ENCODE results near the gene RABAC1.

DNA sequence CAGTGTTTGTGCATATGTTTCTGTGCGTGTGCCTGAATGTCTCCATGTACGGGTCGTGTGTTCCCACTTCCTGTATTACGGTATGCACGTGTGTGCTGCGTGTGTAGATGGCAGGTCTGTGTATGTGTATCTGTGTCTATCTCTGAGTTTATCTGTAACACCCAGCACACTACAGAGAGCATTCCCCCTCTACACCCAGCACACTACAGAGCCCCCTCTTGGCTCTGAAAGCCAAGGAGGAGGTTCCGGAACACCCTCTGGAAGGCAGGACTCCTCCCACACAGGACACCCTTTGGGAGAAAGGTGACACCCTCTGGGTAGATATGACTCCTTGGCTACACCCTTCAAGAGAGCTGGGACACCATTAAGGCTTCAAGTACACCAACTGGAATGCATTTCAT lies 28.8 kb downstream of the RABAC1 start:
- TF ChIP-seq TAF1 (IDR thresholded peaks at IDR 0.05; ENCODE audit: borderline replicate concordance, low read depth, low read length) (no peak), POLR2AphosphoS5 (IDR thresholded peaks at IDR 0.05; ENCODE audit: low read depth, low read length) (no peak)
